Activated naive CD8-positive, alpha-beta T cell (primary cell): Measurements from ENCODE around the gene BEND4.
"Not testable (repeated sequence)": the region's sequence is repeated elsewhere in the genome, so short reads cannot be mapped to it uniquely, and the experiment has no call there.

Source experiments
- H3K27ac Mint-ChIP-seq: one replicate; pipeline ENCODE4 v1.8.0; 2021; ENCODE audit warnings: mixed read lengths
- H3K27me3 Mint-ChIP-seq: one replicate; pipeline ENCODE4 v1.8.0; 2021; ENCODE audit warnings: mixed read lengths
- H3K36me3 Mint-ChIP-seq: one replicate; pipeline ENCODE4 v1.8.0; 2021; ENCODE audit warnings: mixed read lengths
- H3K4me1 Mint-ChIP-seq: one replicate; pipeline ENCODE4 v1.8.0; 2021; ENCODE audit warnings: low read depth, mixed read lengths
- H3K4me3 Mint-ChIP-seq: one replicate; pipeline ENCODE4 v1.8.0; 2021; ENCODE audit warnings: mild to moderate bottlenecking, mixed read lengths
- H3K9me3 Mint-ChIP-seq: one replicate; pipeline ENCODE4 v1.8.0; 2021; ENCODE audit warnings: low read depth, mixed read lengths

Gene BEND4

GRCh38 chr4:42152507-42153504, at the start of gene BEND4:
BEND4 (minus strand) TSS chr4:42152655; CDS start chr4:42152143, 512 bp downstream.
- peaks cover 44% of the 10 kb centered on the region for H3K27me3 Mint-ChIP-seq
- H3K4me1 Mint-ChIP-seq = peaks cover 18% of the 10 kb centered on the region
- no peaks in the 10 kb centered on the region for H3K36me3 Mint-ChIP-seq
- H3K4me3 Mint-ChIP-seq = peak within 1 kb of the TSS; percentile 80
- no peak within 1 kb of the TSS for H3K27ac Mint-ChIP-seq
- no peaks in the 10 kb centered on the region for H3K9me3 Mint-ChIP-seq

GRCh38 chr4:42197341-42197740, 44.9 kb upstream of the BEND4 start:
- peaks cover 2% of the 10 kb centered on the region for H3K27me3 Mint-ChIP-seq
- H3K27ac Mint-ChIP-seq = no peak overlapping the region
- no peaks in the 10 kb centered on the region for H3K4me1 Mint-ChIP-seq
- H3K9me3 Mint-ChIP-seq = no peaks in the 10 kb centered on the region
- no peak overlapping the region for H3K4me3 Mint-ChIP-seq
- no peaks in the 10 kb centered on the region for H3K36me3 Mint-ChIP-seq

GRCh38 chr4:42172921-42173320, 20.5 kb upstream of the BEND4 start:
- Mint-ChIP-seq H3K4me3 (no peak overlapping the region), H3K9me3 (peaks cover 9% of the 10 kb centered on the region), H3K27me3 (peaks cover 1% of the 10 kb centered on the region), H3K36me3 (no peaks in the 10 kb centered on the region), H3K4me1 (no peaks in the 10 kb centered on the region), H3K27ac (no peak overlapping the region)

GRCh38 chr4:42172128-42172790, 19.8 kb upstream of the BEND4 start:
- H3K27ac Mint-ChIP-seq = no peak overlapping the region
- H3K27me3 Mint-ChIP-seq = peaks cover 4% of the 10 kb centered on the region
- H3K9me3 Mint-ChIP-seq = peaks cover 6% of the 10 kb centered on the region
- H3K4me3 Mint-ChIP-seq = no peak overlapping the region
- no peaks in the 10 kb centered on the region for H3K36me3 Mint-ChIP-seq
- no peaks in the 10 kb centered on the region for H3K4me1 Mint-ChIP-seq

GRCh38 chr4:42167709-42168108, 15.3 kb upstream of the BEND4 start:
- H3K27ac Mint-ChIP-seq = no peak overlapping the region
- H3K4me3 Mint-ChIP-seq = no peak overlapping the region
- peaks cover 4% of the 10 kb centered on the region for H3K9me3 Mint-ChIP-seq
- no peaks in the 10 kb centered on the region for H3K4me1 Mint-ChIP-seq
- H3K27me3 Mint-ChIP-seq = peaks cover 4% of the 10 kb centered on the region
- no peaks in the 10 kb centered on the region for H3K36me3 Mint-ChIP-seq

GRCh38 chr4:42166186-42166585, 13.7 kb upstream of the BEND4 start:
- not testable (repeated sequence) for H3K27ac Mint-ChIP-seq, H3K4me1 Mint-ChIP-seq, H3K4me3 Mint-ChIP-seq, H3K27me3 Mint-ChIP-seq, H3K9me3 Mint-ChIP-seq, H3K36me3 Mint-ChIP-seq

- Mint-ChIP-seq H3K9me3 (peaks cover 4% of the 10 kb centered on the region), H3K4me3 (no peak overlapping the region), H3K4me1 (no peaks in the 10 kb centered on the region), H3K27ac (no peak overlapping the region), H3K36me3 (no peaks in the 10 kb centered on the region), H3K27me3 (peaks cover 11% of the 10 kb centered on the region)
Observed at GRCh38 chr4:42159271-42160001, 7.0 kb upstream of the BEND4 start.

GRCh38 chr4:42151568-42152506, 618 bp downstream of the BEND4 start:
- Mint-ChIP-seq H3K27ac (no peak overlapping the region), H3K27me3 (peaks cover 42% of the 10 kb centered on the region), H3K9me3 (no peaks in the 10 kb centered on the region), H3K36me3 (no peaks in the 10 kb centered on the region), H3K4me1 (peaks cover 18% of the 10 kb centered on the region), H3K4me3 (peak overlapping the region; percentile 80)

- Mint-ChIP-seq H3K27ac (no peak overlapping the region), H3K4me1 (peaks cover 18% of the 10 kb centered on the region), H3K9me3 (no peaks in the 10 kb centered on the region), H3K36me3 (no peaks in the 10 kb centered on the region), H3K27me3 (peaks cover 42% of the 10 kb centered on the region), H3K4me3 (peak overlapping the region; percentile 91)
Observed at GRCh38 chr4:42150653-42151567, 1.5 kb downstream of the BEND4 start.

GRCh38 chr4:42149004-42149403, 3.5 kb downstream of the BEND4 start:
- H3K9me3 Mint-ChIP-seq = no peaks in the 10 kb centered on the region
- peaks cover 42% of the 10 kb centered on the region for H3K27me3 Mint-ChIP-seq
- H3K36me3 Mint-ChIP-seq = no peaks in the 10 kb centered on the region
- no peak overlapping the region for H3K27ac Mint-ChIP-seq
- H3K4me3 Mint-ChIP-seq = no peak overlapping the region
- H3K4me1 Mint-ChIP-seq = peaks cover 18% of the 10 kb centered on the region

- Mint-ChIP-seq H3K27ac (no peak overlapping the region), H3K4me1 (peaks cover 18% of the 10 kb centered on the region), H3K36me3 (no peaks in the 10 kb centered on the region), H3K9me3 (no peaks in the 10 kb centered on the region), H3K4me3 (no peak overlapping the region), H3K27me3 (peaks cover 36% of the 10 kb centered on the region)
Observed at GRCh38 chr4:42148425-42148824, 4.0 kb downstream of the BEND4 start.

- Mint-ChIP-seq H3K27ac (no peak overlapping the region), H3K9me3 (no peaks in the 10 kb centered on the region), H3K27me3 (peaks cover 18% of the 10 kb centered on the region), H3K4me3 (no peak overlapping the region), H3K4me1 (no peaks in the 10 kb centered on the region), H3K36me3 (no peaks in the 10 kb centered on the region)
Observed at GRCh38 chr4:42144028-42144427, 8.4 kb downstream of the BEND4 start.

- Mint-ChIP-seq H3K9me3 (no peaks in the 10 kb centered on the region), H3K4me3 (no peak overlapping the region), H3K36me3 (no peaks in the 10 kb centered on the region), H3K27ac (no peak overlapping the region), H3K27me3 (peaks cover 17% of the 10 kb centered on the region), H3K4me1 (no peaks in the 10 kb centered on the region)
Observed at GRCh38 chr4:42142591-42142990, 9.9 kb downstream of the BEND4 start.
